GM18873 (cell line): ENCODE data around the gene EFCAB10.

ENCODE experiments used
- ATAC-seq: cut with Tn5 transposase; IDR thresholded peaks from one replicate; pipeline ENCODE4 v1.9.1; 2021; ENCODE audit warnings: mild to moderate bottlenecking, moderate library complexity, moderate number of reproducible peaks; ENCODE audit not compliant: unreplicated experiment, low FRiP score

EFCAB10 gene, protein sequence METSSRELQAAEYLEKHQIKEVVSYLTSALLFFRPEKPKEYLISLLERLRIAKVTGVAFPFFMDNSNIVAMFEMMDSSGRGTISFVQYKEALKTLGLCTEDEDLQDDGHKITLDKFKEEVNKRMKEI

DNA sequence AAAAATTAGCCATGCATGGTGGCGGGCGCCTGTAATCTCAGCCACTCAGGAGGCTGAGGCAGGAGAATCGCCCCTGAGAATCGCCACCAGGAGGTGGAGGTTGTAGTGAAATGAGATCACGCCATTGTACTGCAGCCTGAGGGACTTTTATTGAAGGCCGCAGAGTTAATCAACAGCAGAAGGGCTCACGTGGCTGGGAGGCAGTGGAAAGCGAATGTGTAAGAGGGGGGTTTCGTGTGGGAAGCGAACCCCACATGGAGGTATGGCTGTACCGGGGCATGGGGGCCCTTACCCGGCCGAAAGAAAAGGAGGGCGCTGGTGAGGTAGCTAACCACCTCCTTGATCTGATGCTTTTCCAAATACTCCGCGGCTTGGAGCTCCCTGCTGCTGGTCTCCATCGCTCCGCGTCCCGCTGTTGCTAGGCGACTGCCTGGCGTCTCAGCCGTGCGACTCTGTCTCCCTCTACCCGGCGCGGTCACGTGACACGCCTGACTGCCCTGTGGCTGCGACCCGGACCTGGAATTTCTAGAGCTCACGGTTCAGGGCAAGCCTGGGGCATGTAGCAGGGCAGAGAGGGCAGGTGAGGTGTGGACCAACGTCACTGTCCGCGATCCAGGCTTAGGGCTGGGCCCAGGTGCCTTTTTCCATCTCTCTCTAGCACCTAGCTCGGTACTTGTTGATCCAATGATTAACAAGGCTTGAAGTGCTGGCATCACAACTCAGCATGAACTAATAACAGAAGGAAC, at the start of gene EFCAB10:
Gene EFCAB10, minus strand, starts transcription at position 428 of the 746 bp plus-strand sequence. Its CDS starts 30 bp downstream, at position 398.
- peak; percentile 86 for ATAC-seq

DNA sequence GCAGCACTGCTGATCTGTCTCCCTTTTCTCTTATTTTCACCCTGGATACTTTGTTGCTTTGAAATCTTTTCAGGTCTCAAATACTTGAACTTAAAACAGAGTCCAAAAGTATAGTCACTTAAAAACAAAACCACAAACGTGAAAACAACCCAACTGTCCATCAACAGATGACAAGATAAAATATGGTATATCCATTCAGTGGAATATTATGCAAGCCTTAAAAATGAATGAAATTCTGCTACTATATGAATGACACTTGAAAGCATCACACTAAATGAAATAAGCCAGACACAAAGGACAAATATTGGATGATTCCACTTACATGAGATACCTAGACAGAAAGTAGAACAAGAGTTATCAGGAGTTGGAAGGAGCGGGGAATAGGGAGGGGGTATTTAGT, 44.7 kb upstream of the EFCAB10 start:
- no peak for ATAC-seq

DNA sequence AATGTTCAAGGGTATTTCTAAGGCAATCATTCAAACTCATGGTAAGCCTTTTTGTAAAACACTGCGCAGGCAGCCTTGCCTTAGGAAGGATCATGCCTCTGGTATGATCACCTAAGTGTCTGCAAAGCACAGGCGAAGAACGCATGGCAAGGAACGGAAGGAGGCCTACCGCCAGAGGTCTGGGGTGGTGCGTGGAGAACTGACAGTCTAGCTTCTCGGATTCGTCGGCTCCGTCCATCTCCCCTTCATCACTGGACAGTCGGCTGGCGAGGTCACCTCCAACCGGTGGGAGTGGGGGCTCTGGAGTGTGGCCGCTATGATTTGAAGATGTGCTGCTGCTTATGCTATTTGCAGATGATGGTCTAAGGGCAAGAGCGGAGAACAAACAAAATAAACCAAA, 42.6 kb upstream of the EFCAB10 start:
- no peak for ATAC-seq

- ATAC-seq = no peak
Measured at GRCh38 chr7:105623378-105623777, 42.1 kb upstream of the EFCAB10 start.

DNA sequence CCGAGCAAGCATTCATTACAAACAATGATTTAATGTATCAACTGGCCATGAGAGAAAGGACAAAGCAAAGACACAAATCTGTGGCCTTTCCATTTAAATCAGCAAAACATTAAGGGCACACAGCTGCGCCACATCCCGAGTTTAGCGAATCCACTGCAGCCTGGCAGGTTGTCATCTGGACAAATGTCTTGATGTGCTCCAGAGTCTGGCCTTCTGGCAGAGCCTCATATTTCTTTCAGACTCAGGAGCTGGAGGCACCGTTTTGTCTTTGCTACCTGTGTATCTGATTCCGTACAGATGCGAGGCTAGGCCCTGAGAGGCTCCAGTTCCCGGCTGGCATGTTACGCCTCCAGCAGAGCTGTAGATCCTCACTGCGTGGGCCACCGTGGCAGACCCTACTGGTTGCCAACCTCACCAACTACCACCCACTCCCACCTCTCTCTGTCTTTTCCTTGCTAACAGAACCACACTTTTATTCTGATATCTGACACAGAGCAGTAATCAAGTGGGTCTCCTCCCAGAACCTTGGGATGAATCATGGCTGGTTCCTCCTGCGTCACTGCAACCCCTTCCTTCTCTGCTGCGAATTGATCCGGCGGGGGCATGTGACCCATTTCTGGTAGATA, 40.9 kb upstream of the EFCAB10 start:
- ATAC-seq = no peak

DNA sequence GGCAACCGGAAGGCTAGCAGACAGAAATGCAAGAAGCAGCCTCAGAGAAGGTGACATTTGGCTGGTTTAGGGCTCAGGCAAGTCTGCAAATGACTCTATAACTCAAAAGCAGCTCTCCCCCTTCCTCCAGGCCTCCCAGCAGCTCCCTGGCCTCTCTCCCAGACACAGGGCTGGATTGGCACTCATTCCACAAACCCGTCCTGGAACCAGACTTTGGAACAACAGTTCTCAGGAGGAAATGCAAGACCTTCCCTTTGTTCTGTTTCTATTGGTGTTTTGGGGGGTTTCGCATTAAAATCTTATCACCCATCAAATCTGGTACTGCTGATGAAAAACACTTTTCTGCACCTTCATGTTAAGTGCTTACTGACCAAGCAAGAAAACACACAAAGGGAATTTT, 40.3 kb upstream of the EFCAB10 start:
- ATAC-seq = no peak

DNA sequence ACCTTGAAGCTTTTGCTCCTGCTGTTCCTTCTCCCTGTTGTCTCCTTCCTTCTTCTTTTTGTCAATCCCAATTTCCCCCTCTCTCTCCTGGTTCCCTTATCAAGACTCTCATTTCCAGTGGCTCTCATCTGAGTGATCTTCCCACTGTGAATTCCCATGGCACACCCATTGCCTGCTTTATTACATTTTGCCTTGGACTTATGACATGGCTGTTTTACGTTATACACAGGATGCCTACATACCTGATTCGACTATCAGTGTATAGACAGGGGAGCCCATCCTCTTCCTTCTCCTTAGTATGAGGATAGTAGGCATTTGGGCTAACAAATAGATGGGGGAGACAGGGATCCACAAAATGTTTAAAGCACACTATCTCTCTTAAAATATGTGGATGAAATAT, 39.9 kb upstream of the EFCAB10 start:
- no peak for ATAC-seq

DNA sequence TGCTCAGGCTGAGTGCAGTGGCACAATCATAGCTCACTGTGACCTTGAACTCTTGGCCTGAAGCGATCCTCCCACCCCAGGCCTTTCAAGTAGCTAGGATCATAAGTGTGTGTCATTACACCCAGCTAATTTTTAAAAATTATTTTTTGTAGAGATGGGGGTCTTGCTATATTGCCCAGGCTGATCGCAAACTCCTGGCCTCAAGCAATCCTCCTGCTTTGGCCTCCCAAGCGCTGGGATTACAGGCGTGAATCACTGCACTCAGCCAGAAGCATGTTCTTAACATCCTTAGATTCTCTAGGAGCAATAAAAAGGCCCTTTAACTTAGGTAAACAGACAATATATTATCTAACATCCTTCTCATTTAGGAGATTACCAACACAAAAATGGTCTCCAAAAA, 38.3 kb upstream of the EFCAB10 start:
- no peak for ATAC-seq

DNA sequence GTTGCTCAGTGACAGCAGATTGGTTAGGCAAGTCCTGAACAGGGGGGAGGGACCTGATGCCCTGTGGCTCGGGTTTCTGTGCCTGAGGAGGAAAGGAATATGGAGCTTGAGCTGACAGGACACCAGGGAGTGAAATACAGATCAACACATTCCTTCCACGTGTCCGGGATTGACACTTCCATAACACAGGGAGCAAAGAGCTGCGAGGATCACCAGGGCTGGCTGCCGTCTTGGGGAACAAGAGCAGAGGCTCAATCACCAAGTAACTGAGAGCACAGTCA, 36.7 kb upstream of the EFCAB10 start:
- no peak for ATAC-seq

GRCh38 chr7:105617280-105618015, 36.2 kb upstream of the EFCAB10 start:
- ATAC-seq = no peak

- ATAC-seq = no peak
Measured at GRCh38 chr7:105614341-105614840, 33.1 kb upstream of the EFCAB10 start.

DNA sequence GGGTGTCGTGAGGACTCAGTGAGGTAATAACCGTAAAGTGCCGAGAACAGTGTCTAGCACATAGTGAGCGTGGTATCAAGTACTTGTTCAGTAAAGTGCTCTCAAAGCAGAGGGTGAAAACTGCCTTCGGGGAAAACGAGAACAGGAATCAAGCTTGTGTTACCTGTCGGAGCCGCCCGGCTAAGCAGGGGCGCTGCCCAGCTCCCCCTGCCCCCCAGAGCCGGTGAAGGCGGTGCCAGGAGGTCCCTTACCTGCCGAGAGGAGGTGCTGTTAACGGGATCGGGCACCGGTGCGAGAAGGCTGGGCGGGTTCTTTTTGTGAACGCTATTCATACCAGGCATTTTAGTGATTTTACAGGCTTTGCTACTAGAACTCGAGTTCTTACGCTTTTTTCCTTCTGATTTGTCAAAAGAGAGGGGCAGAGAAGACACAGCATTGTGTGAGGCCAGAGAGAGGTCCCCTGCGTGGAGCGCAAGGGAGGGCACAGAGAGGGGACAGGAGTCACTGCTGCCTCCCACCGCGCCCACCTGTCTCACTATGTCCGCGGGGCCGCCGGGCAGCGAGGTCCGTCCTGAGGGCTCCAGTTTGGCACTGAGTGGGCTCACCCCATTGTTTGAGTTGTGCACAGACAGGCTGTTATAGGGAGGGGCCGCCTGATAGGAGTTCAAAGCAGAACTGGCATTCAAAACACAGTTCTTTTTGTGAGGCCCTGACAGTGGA, 32.5 kb upstream of the EFCAB10 start:
- ATAC-seq = no peak

DNA sequence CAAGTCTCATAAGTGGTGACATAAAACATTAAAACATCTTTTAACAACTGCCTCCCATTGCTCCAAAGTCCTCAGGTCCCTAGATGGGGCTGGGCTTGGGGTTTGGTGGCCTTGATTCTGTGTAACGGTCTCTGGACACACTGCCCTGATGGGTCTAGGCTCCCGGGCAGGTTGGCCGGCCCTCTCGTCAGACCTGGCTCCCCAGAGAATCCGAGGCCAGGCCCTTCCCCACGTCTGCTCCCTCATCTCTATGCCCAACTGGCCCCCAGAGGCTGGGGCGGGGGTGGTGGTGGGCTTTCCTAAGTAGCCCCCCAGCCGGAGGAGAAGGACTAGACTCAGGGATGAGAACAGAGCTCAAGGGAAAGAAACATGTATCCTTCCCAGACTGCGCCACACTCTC, 31.5 kb upstream of the EFCAB10 start:
- ATAC-seq = no peak

- ATAC-seq = no peak
Measured at GRCh38 chr7:105611856-105612775, 30.8 kb upstream of the EFCAB10 start.

DNA sequence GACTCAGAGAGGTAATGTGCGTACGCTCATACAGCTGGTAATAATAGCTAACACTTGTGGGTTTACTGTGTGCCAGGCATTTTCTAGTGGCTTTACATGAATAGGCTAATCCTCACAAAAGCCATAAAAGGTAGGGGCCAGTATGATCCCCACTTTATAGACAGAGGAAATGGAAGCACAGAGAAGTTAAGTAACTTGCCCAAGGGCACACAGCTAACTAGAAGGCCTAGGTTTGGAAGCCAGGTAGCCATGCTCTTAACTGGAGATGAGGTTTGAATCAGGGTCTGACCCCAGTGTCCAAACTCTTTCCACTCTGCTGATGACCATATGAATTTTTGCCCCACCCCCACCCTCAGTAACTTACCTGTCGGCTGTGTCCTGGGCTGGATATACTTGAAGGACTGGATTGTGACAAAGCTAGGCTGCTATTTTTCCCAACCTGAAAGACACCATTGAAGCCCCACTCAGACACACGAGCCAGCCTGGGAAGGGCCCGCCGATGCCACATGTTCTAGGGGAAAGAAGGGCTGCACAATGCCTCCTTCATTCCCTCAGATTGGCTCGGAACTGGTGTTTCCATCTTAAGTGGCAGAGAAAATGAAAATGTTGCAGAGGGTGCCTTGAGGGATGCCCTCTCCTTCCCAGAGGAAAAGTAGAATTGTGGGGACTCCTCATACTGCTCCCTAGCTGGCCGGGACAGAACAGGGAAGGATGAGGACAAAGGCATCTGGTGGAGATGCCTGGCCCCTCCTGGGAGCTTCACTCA, 29.1 kb upstream of the EFCAB10 start:
- ATAC-seq = no peak

GRCh38 chr7:105602325-105603305, 21.3 kb upstream of the EFCAB10 start:
- no peak for ATAC-seq

GRCh38 chr7:105600720-105601550, 19.6 kb upstream of the EFCAB10 start:
- ATAC-seq = no peak
